ENCODE results near the gene STPG2.

STPG2 gene

GRCh38 chr4:97819294-97819693 lies 324.0 kb downstream of the STPG2 start:
- no peaks in the 10 kb centered on the region for H3K79me2 ChIP-seq (ENCODE audit: control insufficient read depth, insufficient read depth, low read length, unreplicated experiment)
- no peak overlapping the region for H3K4me3 ChIP-seq (ENCODE audit: low read depth, low read length)
- H2AFZ ChIP-seq (ENCODE audit: low read length, unreplicated experiment): no peak overlapping the region
- no peaks in the 10 kb centered on the region for H3K4me1 ChIP-seq (ENCODE audit: control insufficient read depth, insufficient read depth, low read length, unreplicated experiment)
- no peaks in the 10 kb centered on the region for H3K36me3 ChIP-seq (ENCODE audit: insufficient read depth, low read length)
- no peaks in the 10 kb centered on the region for H3K27me3 ChIP-seq (ENCODE audit: insufficient read depth, low read length)
- no peak overlapping the region for H3K27ac ChIP-seq (ENCODE audit: low read depth, low read length)

GRCh38 chr4:97812768-97813167 lies 330.5 kb downstream of the STPG2 start:
- Histone ChIP-seq H3K36me3 (ENCODE audit: insufficient read depth, low read length) (no peaks in the 10 kb centered on the region), H3K27me3 (ENCODE audit: insufficient read depth, low read length) (no peaks in the 10 kb centered on the region), H2AFZ (ENCODE audit: low read length, unreplicated experiment) (no peak overlapping the region), H3K4me3 (ENCODE audit: low read depth, low read length) (no peak overlapping the region), H3K27ac (ENCODE audit: low read depth, low read length) (no peak overlapping the region), H3K79me2 (ENCODE audit: control insufficient read depth, insufficient read depth, low read length, unreplicated experiment) (no peaks in the 10 kb centered on the region), H3K4me1 (ENCODE audit: control insufficient read depth, insufficient read depth, low read length, unreplicated experiment) (no peaks in the 10 kb centered on the region)

- Histone ChIP-seq H3K27ac (ENCODE audit: low read depth, low read length) (no peak overlapping the region), H3K27me3 (ENCODE audit: insufficient read depth, low read length) (no peaks in the 10 kb centered on the region), H3K4me1 (ENCODE audit: control insufficient read depth, insufficient read depth, low read length, unreplicated experiment) (no peaks in the 10 kb centered on the region), H3K4me3 (ENCODE audit: low read depth, low read length) (no peak overlapping the region), H2AFZ (ENCODE audit: low read length, unreplicated experiment) (no peak overlapping the region), H3K79me2 (ENCODE audit: control insufficient read depth, insufficient read depth, low read length, unreplicated experiment) (no peaks in the 10 kb centered on the region), H3K36me3 (ENCODE audit: insufficient read depth, low read length) (no peaks in the 10 kb centered on the region)
These were observed 356.9 kb downstream of the STPG2 start for GRCh38 chr4:97786306-97786920.

DNA sequence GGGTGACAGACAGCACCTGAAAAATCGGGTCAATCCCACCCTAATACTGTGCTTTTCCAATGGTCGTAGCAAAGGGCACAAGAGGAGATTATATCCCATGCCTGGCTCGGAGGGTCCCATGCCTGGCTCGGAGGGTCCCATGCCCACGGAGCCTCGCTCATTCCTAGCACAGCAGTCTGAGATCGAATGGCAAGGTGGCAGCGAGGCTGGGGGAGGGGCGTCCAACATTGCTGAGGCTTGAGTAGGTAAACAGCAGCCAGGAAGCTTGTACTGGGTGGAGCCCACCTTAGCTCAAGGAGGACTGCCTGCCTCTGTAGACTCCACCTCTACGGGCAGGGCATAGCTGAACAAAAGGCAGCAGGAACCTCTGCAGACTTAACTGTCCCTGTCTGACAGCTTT lies 365.1 kb downstream of the STPG2 start:
- no peaks in the 10 kb centered on the region for H3K79me2 ChIP-seq (ENCODE audit: control insufficient read depth, insufficient read depth, low read length, unreplicated experiment)
- H3K27me3 ChIP-seq (ENCODE audit: insufficient read depth, low read length): no peaks in the 10 kb centered on the region
- H3K4me1 ChIP-seq (ENCODE audit: control insufficient read depth, insufficient read depth, low read length, unreplicated experiment): no peaks in the 10 kb centered on the region
- no peak overlapping the region for H3K4me3 ChIP-seq (ENCODE audit: low read depth, low read length)
- H3K27ac ChIP-seq (ENCODE audit: low read depth, low read length): no peak overlapping the region
- no peaks in the 10 kb centered on the region for H3K36me3 ChIP-seq (ENCODE audit: insufficient read depth, low read length)
- H2AFZ ChIP-seq (ENCODE audit: low read length, unreplicated experiment): no peak overlapping the region

DNA sequence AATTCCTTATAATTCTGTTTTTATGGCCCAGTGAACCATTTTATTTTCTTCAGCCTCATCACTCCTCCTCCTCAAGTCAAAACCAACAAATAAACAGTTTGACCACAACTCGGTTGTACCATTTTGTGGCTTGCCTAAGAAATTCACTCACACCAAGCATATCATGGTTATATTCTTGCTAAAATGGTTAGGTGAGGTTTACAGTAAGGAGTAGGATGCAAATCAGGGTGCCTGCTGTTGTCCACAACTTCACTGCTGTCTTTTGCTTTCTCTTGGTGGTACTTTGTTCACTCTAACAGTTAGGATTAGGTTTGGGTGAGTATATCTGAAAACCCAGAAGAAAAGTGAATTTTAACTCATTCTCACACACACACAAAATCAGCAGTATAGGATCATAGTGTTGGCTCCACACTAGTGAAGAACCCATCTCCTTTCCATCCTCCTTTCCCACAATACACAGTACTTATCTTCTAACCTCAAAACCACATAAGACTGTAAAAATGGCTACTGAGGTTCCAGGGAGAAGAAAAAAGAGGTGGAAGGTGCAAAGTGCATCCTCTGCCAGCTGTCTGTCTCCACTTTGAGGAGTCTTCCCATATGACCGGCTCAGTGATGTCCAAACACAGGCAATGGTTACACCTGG lies 368.8 kb downstream of the STPG2 start:
- Histone ChIP-seq H3K4me1 (ENCODE audit: control insufficient read depth, insufficient read depth, low read length, unreplicated experiment) (no peaks in the 10 kb centered on the region), H3K36me3 (ENCODE audit: insufficient read depth, low read length) (no peaks in the 10 kb centered on the region), H3K27me3 (ENCODE audit: insufficient read depth, low read length) (no peaks in the 10 kb centered on the region), H3K79me2 (ENCODE audit: control insufficient read depth, insufficient read depth, low read length, unreplicated experiment) (no peaks in the 10 kb centered on the region), H3K27ac (ENCODE audit: low read depth, low read length) (no peak overlapping the region), H3K4me3 (ENCODE audit: low read depth, low read length) (no peak overlapping the region), H2AFZ (ENCODE audit: low read length, unreplicated experiment) (no peak overlapping the region)

DNA sequence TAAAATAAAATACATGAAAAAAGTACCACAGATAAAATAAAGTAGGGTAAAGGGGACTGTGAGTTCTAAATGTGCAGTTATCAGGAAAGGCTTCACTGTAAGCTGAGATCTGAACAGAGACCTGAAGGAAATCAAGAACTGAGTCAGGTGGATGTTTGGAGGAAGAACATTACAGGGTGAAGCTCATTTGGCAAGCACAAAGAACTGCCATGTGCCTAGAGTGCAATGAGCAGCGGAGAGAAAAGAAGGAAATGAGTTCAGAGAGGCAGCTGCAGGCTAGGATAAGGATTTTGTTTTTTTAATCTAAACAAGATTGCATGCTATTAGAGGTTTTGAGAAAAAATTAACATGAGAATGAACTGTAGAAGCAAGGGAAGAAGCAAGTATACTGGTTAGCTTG lies 373.1 kb downstream of the STPG2 start:
- no peak overlapping the region for H2AFZ ChIP-seq (ENCODE audit: low read length, unreplicated experiment)
- H3K4me1 ChIP-seq (ENCODE audit: control insufficient read depth, insufficient read depth, low read length, unreplicated experiment): no peaks in the 10 kb centered on the region
- H3K36me3 ChIP-seq (ENCODE audit: insufficient read depth, low read length): no peaks in the 10 kb centered on the region
- no peaks in the 10 kb centered on the region for H3K79me2 ChIP-seq (ENCODE audit: control insufficient read depth, insufficient read depth, low read length, unreplicated experiment)
- H3K4me3 ChIP-seq (ENCODE audit: low read depth, low read length): no peak overlapping the region
- H3K27me3 ChIP-seq (ENCODE audit: insufficient read depth, low read length): no peaks in the 10 kb centered on the region
- no peak overlapping the region for H3K27ac ChIP-seq (ENCODE audit: low read depth, low read length)

GRCh38 chr4:97762115-97762512 lies 381.2 kb downstream of the STPG2 start:
- H3K27ac ChIP-seq (ENCODE audit: low read depth, low read length): no peak overlapping the region
- H3K36me3 ChIP-seq (ENCODE audit: insufficient read depth, low read length): no peaks in the 10 kb centered on the region
- H3K4me1 ChIP-seq (ENCODE audit: control insufficient read depth, insufficient read depth, low read length, unreplicated experiment): no peaks in the 10 kb centered on the region
- H3K79me2 ChIP-seq (ENCODE audit: control insufficient read depth, insufficient read depth, low read length, unreplicated experiment): no peaks in the 10 kb centered on the region
- H3K27me3 ChIP-seq (ENCODE audit: insufficient read depth, low read length): no peaks in the 10 kb centered on the region
- no peak overlapping the region for H2AFZ ChIP-seq (ENCODE audit: low read length, unreplicated experiment)
- H3K4me3 ChIP-seq (ENCODE audit: low read depth, low read length): no peak overlapping the region

DNA sequence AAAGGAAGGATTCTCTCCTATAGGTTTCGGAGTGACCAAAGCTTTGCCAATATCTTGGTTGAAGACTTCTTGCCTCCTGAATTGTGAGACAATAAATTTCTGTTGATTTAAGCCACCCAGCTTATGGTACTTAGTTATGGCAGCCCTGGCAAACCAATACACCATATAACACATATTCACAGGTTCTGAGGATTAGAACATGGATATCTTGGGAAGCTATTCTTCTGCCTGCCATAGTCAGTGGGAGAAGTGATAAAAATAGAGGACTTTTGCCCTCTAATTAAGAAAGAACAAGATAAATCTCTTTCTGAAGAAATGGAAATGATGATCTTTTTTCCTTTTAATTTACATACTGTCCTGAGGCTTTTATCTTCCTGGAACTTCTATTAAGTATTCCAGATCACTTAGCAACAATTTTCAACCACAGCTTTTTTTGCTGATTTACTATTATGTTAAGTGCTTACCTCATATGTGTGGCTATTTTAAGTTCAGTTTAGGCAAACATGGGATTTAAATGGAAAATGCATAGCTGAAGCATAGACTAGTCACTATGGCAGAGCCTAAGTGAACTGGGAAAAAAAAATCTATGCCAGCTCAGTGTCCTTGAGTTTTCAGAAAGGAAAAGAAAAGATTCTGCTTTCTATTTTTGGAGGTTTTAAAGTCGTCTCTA lies 381.7 kb downstream of the STPG2 start:
- H3K27me3 ChIP-seq (ENCODE audit: insufficient read depth, low read length): no peaks in the 10 kb centered on the region
- no peaks in the 10 kb centered on the region for H3K4me1 ChIP-seq (ENCODE audit: control insufficient read depth, insufficient read depth, low read length, unreplicated experiment)
- H3K36me3 ChIP-seq (ENCODE audit: insufficient read depth, low read length): no peaks in the 10 kb centered on the region
- H3K27ac ChIP-seq (ENCODE audit: low read depth, low read length): no peak overlapping the region
- no peak overlapping the region for H3K4me3 ChIP-seq (ENCODE audit: low read depth, low read length)
- no peak overlapping the region for H2AFZ ChIP-seq (ENCODE audit: low read length, unreplicated experiment)
- no peaks in the 10 kb centered on the region for H3K79me2 ChIP-seq (ENCODE audit: control insufficient read depth, insufficient read depth, low read length, unreplicated experiment)

GRCh38 chr4:97759785-97760184 lies 383.5 kb downstream of the STPG2 start:
- Histone ChIP-seq H2AFZ (ENCODE audit: low read length, unreplicated experiment) (no peak overlapping the region), H3K4me3 (ENCODE audit: low read depth, low read length) (no peak overlapping the region), H3K4me1 (ENCODE audit: control insufficient read depth, insufficient read depth, low read length, unreplicated experiment) (no peaks in the 10 kb centered on the region), H3K27ac (ENCODE audit: low read depth, low read length) (no peak overlapping the region), H3K79me2 (ENCODE audit: control insufficient read depth, insufficient read depth, low read length, unreplicated experiment) (no peaks in the 10 kb centered on the region), H3K36me3 (ENCODE audit: insufficient read depth, low read length) (no peaks in the 10 kb centered on the region), H3K27me3 (ENCODE audit: insufficient read depth, low read length) (no peaks in the 10 kb centered on the region)

GRCh38 chr4:97752599-97752998 lies 390.7 kb downstream of the STPG2 start:
- no peaks in the 10 kb centered on the region for H3K79me2 ChIP-seq (ENCODE audit: control insufficient read depth, insufficient read depth, low read length, unreplicated experiment)
- no peaks in the 10 kb centered on the region for H3K36me3 ChIP-seq (ENCODE audit: insufficient read depth, low read length)
- H3K27me3 ChIP-seq (ENCODE audit: insufficient read depth, low read length): no peaks in the 10 kb centered on the region
- H3K27ac ChIP-seq (ENCODE audit: low read depth, low read length): no peak overlapping the region
- no peak overlapping the region for H3K4me3 ChIP-seq (ENCODE audit: low read depth, low read length)
- no peaks in the 10 kb centered on the region for H3K4me1 ChIP-seq (ENCODE audit: control insufficient read depth, insufficient read depth, low read length, unreplicated experiment)
- no peak overlapping the region for H2AFZ ChIP-seq (ENCODE audit: low read length, unreplicated experiment)

DNA sequence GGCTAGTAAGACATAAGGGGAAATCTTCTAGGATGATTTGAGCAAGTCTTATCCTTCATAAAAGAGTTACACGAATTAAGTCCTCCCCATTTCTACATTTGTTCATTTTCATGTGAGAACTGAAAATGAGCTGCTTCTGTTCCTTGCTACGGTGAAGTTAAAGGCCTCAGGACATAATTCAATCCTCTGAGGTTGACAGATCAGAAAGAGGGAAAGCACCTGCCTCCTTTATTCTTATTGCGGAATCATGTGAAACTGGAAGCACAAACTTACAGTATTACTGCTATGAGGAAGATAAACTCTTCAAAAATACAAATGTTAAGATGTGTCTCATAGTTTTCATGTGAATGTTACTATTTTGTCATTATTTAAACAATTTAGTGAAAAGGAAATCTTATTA lies 395.3 kb downstream of the STPG2 start:
- Histone ChIP-seq H2AFZ (ENCODE audit: low read length, unreplicated experiment) (no peak overlapping the region), H3K4me3 (ENCODE audit: low read depth, low read length) (no peak overlapping the region), H3K79me2 (ENCODE audit: control insufficient read depth, insufficient read depth, low read length, unreplicated experiment) (no peaks in the 10 kb centered on the region), H3K4me1 (ENCODE audit: control insufficient read depth, insufficient read depth, low read length, unreplicated experiment) (no peaks in the 10 kb centered on the region), H3K36me3 (ENCODE audit: insufficient read depth, low read length) (no peaks in the 10 kb centered on the region), H3K27ac (ENCODE audit: low read depth, low read length) (no peak overlapping the region), H3K27me3 (ENCODE audit: insufficient read depth, low read length) (no peaks in the 10 kb centered on the region)
